ENCODE data around the gene EXOC6B.

EXOC6B gene

GRCh38 chr2:72825257-72826155 is at the start of gene EXOC6B:
Gene EXOC6B (minus strand): TSS chr2:72826033.
- H3K4me3 ChIP-seq (ENCODE audit: low read length), result peak within 1 kb of the TSS; percentile 85
- no peak for TF ChIP-seq CTCF (conservative IDR thresholded peaks at IDR 0.05; ENCODE audit: low read length)
- DNase-seq (ENCODE audit: low read depth), result peak; percentile 81

GRCh38 chr2:72871880-72872279 is 46.0 kb upstream of the EXOC6B start:
- no peak for TF ChIP-seq CTCF (conservative IDR thresholded peaks at IDR 0.05; ENCODE audit: low read length)
- no peak for DNase-seq (ENCODE audit: low read depth)

DNA sequence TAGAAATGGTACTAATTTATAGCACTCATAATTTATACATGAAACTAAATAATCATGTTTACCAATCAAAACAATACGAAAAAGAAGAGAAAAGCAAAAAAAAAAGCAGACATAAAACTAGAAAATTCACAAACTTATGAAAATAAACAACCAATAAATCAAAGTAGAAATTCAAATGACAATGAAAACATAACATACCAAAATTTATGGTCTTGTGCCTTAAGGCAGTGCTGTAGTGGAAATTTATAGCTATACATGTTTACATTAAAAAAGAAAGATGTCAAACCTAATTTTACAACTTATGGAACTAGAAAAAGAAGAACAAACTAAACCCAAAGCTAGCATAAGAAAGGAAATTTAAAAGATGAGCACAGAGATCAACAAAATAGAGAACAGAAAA is 45.2 kb upstream of the EXOC6B start:
- no peak for DNase-seq (ENCODE audit: low read depth)
- no peak overlapping the region for H3K4me3 ChIP-seq (ENCODE audit: low read length)
- TF ChIP-seq CTCF (conservative IDR thresholded peaks at IDR 0.05; ENCODE audit: low read length), result no peak

More at GRCh38 chr2:72871880-72872279, 46.0 kb upstream of the EXOC6B start:
- no peak overlapping the region for H3K4me3 ChIP-seq (ENCODE audit: low read length)

DNA sequence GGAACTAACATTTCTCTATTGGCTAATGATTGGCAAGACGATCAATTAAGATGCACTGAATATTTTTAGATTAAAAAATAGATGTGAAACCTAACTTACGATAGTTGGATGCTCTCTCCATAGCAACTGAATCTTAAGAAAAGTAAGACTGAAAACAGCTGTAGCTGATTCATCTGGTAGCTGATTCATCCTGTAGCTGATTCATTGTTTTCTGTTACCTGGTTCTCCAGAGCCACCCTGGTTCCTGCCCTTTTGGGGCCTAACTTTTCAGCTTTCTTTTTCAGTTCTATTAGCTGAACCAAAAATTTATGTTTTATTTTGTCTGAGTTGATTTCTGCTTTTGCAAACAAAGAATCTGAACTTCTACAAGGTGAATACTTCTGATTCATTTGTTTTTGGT is 38.7 kb upstream of the EXOC6B start:
- TF ChIP-seq CTCF (conservative IDR thresholded peaks at IDR 0.05; ENCODE audit: low read length), result no peak
- DNase-seq (ENCODE audit: low read depth), result peak; percentile 26
- H3K4me3 ChIP-seq (ENCODE audit: low read length), result no peak overlapping the region

DNA sequence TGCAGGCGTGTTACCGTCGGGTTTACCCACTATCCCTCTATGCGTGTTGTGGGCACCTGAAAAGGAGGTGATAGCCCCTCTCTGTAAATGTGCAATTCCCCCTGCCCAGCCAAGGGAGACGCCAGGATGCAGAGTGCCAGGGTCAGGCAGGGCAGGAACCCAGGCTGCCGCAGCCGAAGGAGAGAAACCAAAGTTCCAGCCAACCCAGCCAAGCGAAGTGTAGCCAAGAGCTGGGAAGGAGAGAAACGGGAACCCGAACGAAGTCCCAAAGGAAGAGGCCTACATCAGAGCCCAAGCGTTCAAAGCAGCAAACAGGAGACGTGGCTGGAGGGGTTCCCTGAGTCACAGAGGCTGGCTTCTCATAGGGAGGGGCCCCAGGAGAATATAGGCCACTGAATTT is 37.2 kb upstream of the EXOC6B start:
- no peak for DNase-seq (ENCODE audit: low read depth)
- no peak for TF ChIP-seq CTCF (conservative IDR thresholded peaks at IDR 0.05; ENCODE audit: low read length)
- no peak overlapping the region for H3K4me3 ChIP-seq (ENCODE audit: low read length)

- peak overlapping the region; percentile 44 for H3K4me3 ChIP-seq (ENCODE audit: low read length)
- peak; percentile 99 for TF ChIP-seq CTCF (conservative IDR thresholded peaks at IDR 0.05; ENCODE audit: low read length)
- peak; percentile 79 for DNase-seq (ENCODE audit: low read depth)
These were observed 36.6 kb upstream of the EXOC6B start for GRCh38 chr2:72862239-72862988.

Data from AG10803 (cell line).